HEK293 (cell line): ENCODE measurements around the gene CHST5.

Experiments used
- EGR2 ChIP-seq: fragments of 450-650 bp; formaldehyde crosslinking; IDR thresholded peaks from 2 replicates; pipeline ENCODE4 v1.5.1; 2016; ENCODE audit warnings: low read depth, missing biosample characterization, missing genetic modification characterization
- GLIS2 ChIP-seq: fragments of 450-650 bp; formaldehyde crosslinking; IDR thresholded peaks from 2 replicates; pipeline ENCODE4 v1.5.1; 2016; ENCODE audit warnings: missing biosample characterization, missing genetic modification characterization
- KLF1 ChIP-seq: fragments of 450-650 bp; formaldehyde crosslinking; IDR thresholded peaks from 2 replicates; pipeline ENCODE4 v1.5.1; 2016; ENCODE audit warnings: missing biosample characterization, missing genetic modification characterization
- KLF10 ChIP-seq: fragments of 450-650 bp; IDR thresholded peaks from 2 replicates; pipeline ENCODE4 v1.5.1; 2018; ENCODE audit warnings: missing biosample characterization, mild to moderate bottlenecking, missing genetic modification characterization
- KLF7 ChIP-seq: fragments of 450-650 bp; formaldehyde crosslinking; IDR thresholded peaks from 2 replicates; pipeline ENCODE4 v1.5.1; 2016; ENCODE audit warnings: missing biosample characterization, missing genetic modification characterization, borderline replicate concordance
- KLF9 ChIP-seq: fragments of 450-650 bp; formaldehyde crosslinking; IDR thresholded peaks from 2 replicates; pipeline ENCODE4 v1.5.1; 2016; ENCODE audit warnings: missing biosample characterization, missing genetic modification characterization, low read depth
- MYNN ChIP-seq: fragments of 450-650 bp; formaldehyde crosslinking; IDR thresholded peaks from 2 replicates; pipeline ENCODE4 v1.5.1; 2016; ENCODE audit warnings: missing biosample characterization, missing genetic modification characterization, borderline replicate concordance
- OVOL3 ChIP-seq: fragments of 450-650 bp; formaldehyde crosslinking; IDR thresholded peaks from 2 replicates; pipeline ENCODE4 v1.5.1; 2016; ENCODE audit warnings: missing biosample characterization, missing genetic modification characterization
- ZBTB48 ChIP-seq: fragments of 450-650 bp; formaldehyde crosslinking; IDR thresholded peaks from 2 replicates; pipeline ENCODE4 v1.5.1; 2016; ENCODE audit warnings: missing biosample characterization, missing genetic modification characterization
- ZBTB7A ChIP-seq: fragments of 450-650 bp; formaldehyde crosslinking; IDR thresholded peaks from 2 replicates; pipeline ENCODE4 v1.5.1; 2016; ENCODE audit warnings: low read depth, missing biosample characterization, missing genetic modification characterization
- ZBTB8A ChIP-seq: fragments of 450-650 bp; formaldehyde crosslinking; IDR thresholded peaks from 2 replicates; pipeline ENCODE4 v1.5.1; 2016; ENCODE audit warnings: missing biosample characterization, missing genetic modification characterization
- ZFHX2 ChIP-seq: fragments of 450-650 bp; formaldehyde crosslinking; conservative IDR thresholded peaks from 2 replicates; pipeline ENCODE4 v1.5.1; 2016; ENCODE audit warnings: missing biosample characterization, missing genetic modification characterization
- ZFP69B ChIP-seq: fragments of 450-650 bp; formaldehyde crosslinking; IDR thresholded peaks from 2 replicates; pipeline ENCODE4 v1.5.1; 2016; ENCODE audit warnings: missing biosample characterization, missing genetic modification characterization
- ZIC2 ChIP-seq: fragments of 450-650 bp; formaldehyde crosslinking; IDR thresholded peaks from 2 replicates; pipeline ENCODE4 v1.5.1; 2016; ENCODE audit warnings: missing biosample characterization, missing genetic modification characterization
- ZNF138 ChIP-seq: fragments of 450-650 bp; formaldehyde crosslinking; IDR thresholded peaks from 2 replicates; pipeline ENCODE4 v1.5.1; 2016; ENCODE audit warnings: missing biosample characterization, missing genetic modification characterization, borderline replicate concordance
- ZNF221 ChIP-seq: fragments of 450-650 bp; formaldehyde crosslinking; IDR thresholded peaks from 2 replicates; pipeline ENCODE4 v1.5.1; 2017; ENCODE audit warnings: missing biosample characterization, missing genetic modification characterization, borderline replicate concordance
- ZNF266 ChIP-seq: fragments of 450-650 bp; formaldehyde crosslinking; IDR thresholded peaks from 2 replicates; pipeline ENCODE4 v1.5.1; 2016; ENCODE audit warnings: missing biosample characterization, missing genetic modification characterization, low read depth
- ZNF341 ChIP-seq: fragments of 450-650 bp; formaldehyde crosslinking; IDR thresholded peaks from 2 replicates; pipeline ENCODE4; 2016; ENCODE audit warnings: low read depth, missing biosample characterization, missing genetic modification characterization
- ZNF394 ChIP-seq: fragments of 450-650 bp; formaldehyde crosslinking; IDR thresholded peaks from 2 replicates; pipeline ENCODE4 v1.5.1; 2016; ENCODE audit warnings: missing biosample characterization, missing genetic modification characterization, mild to moderate bottlenecking, moderate library complexity, borderline replicate concordance
- ZNF433 ChIP-seq: fragments of 450-650 bp; formaldehyde crosslinking; IDR thresholded peaks from 2 replicates; pipeline ENCODE4 v1.5.1; 2016; ENCODE audit warnings: missing biosample characterization, missing genetic modification characterization, low read depth
- ZNF561 ChIP-seq: fragments of 450-650 bp; IDR thresholded peaks from 2 replicates; pipeline ENCODE4 v1.5.1; 2018; ENCODE audit warnings: missing biosample characterization, missing genetic modification characterization, borderline replicate concordance
- ZNF600 ChIP-seq: fragments of 450-650 bp; formaldehyde crosslinking; IDR thresholded peaks from 2 replicates; pipeline ENCODE4 v1.5.1; 2016; ENCODE audit warnings: missing biosample characterization, missing genetic modification characterization
- ZNF664 ChIP-seq: fragments of 450-650 bp; formaldehyde crosslinking; IDR thresholded peaks from 2 replicates; pipeline ENCODE4 v1.5.1; 2016; ENCODE audit warnings: missing biosample characterization, missing genetic modification characterization
- ZNF707 ChIP-seq: fragments of 450-650 bp; formaldehyde crosslinking; IDR thresholded peaks from 2 replicates; pipeline ENCODE4 v1.5.1; 2016; ENCODE audit warnings: missing biosample characterization, missing genetic modification characterization
- ZNF777 ChIP-seq: fragments of 450-650 bp; formaldehyde crosslinking; IDR thresholded peaks from 2 replicates; pipeline ENCODE4 v1.5.1; 2017; ENCODE audit warnings: missing biosample characterization, missing genetic modification characterization, borderline replicate concordance
- ZNF792 ChIP-seq: fragments of 450-650 bp; formaldehyde crosslinking; IDR thresholded peaks from 2 replicates; pipeline ENCODE4 v1.5.1; 2016; ENCODE audit warnings: missing biosample characterization, missing genetic modification characterization
- ZXDB ChIP-seq: fragments of 450-650 bp; formaldehyde crosslinking; IDR thresholded peaks from 2 replicates; pipeline ENCODE4 v1.5.1; 2016; ENCODE audit warnings: missing biosample characterization, missing genetic modification characterization
- TF ChIP-seq, protein P1 (sequence below): fragments of 450-650 bp; formaldehyde crosslinking; IDR thresholded peaks from 2 replicates; pipeline ENCODE4 v1.5.1; 2016; ENCODE audit warnings: missing biosample characterization, missing genetic modification characterization
- TF ChIP-seq, protein P2 (sequence below): fragments of 450-650 bp; formaldehyde crosslinking; IDR thresholded peaks from 2 replicates; pipeline ENCODE4 v1.5.1; 2016; ENCODE audit warnings: missing biosample characterization, missing genetic modification characterization
- TF ChIP-seq, protein P3 (sequence below): fragments of 450-650 bp; formaldehyde crosslinking; optimal IDR thresholded peaks from 2 replicates; pipeline ENCODE3; 2016; ENCODE audit warnings: missing biosample characterization, mild to moderate bottlenecking, missing genetic modification characterization

CHST5 gene

DNA sequence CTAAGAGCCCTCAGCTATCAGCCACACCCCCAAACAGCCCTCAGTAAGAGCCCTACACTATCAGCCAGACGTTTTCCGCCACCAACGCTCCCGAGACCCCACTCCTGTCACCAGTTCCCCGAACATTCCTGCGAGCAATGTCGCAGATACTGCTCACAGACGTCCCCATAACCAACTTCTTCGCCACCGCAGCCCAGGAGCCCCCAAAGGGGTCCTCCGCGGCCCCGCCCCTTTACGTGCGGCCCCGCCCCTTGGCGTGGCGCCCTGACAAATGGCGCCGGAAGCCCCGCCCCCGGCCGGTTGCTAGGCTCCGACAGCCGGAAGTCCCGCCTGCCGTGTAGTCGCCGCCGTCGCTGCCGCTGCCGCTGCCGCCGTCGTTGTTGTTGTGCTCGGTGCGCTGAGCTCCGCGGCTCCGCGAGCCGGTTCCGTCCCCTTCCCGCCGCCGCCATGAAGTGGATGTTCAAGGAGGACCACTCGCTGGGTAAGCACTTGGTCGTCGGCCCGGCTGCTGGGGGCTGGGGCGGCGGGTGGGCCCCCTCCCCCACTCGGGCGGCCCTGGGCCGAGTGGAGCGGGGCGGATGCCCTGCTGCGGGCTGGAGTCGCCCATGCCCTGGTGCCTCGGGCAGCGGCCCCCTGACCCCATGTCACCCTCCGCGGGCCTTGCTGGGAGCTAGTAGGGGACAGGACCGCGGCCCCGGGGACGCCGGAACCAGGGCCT lies 30.3 kb upstream of the CHST5 start, which contains the start of gene GABARAPL2 (continued):
- TF ChIP-seq, protein P1, sequence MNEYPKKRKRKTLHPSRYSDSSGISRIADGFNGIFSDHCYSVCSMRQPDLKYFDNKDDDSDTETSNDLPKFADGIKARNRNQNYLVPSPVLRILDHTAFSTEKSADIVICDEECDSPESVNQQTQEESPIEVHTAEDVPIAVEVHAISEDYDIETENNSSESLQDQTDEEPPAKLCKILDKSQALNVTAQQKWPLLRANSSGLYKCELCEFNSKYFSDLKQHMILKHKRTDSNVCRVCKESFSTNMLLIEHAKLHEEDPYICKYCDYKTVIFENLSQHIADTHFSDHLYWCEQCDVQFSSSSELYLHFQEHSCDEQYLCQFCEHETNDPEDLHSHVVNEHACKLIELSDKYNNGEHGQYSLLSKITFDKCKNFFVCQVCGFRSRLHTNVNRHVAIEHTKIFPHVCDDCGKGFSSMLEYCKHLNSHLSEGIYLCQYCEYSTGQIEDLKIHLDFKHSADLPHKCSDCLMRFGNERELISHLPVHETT (tag by site-specific recombination): no peak
- TF ChIP-seq KLF10 (tag by site-specific recombination) (peak; percentile 85; the same call in 1 of the 2 replicates), ZNF341 (tag by site-specific recombination) (peak; percentile 68), OVOL3 (tag by site-specific recombination) (no peak), KLF9 (tag by site-specific recombination) (peak; percentile 100), ZNF394 (0 out of 2 replicates have a peak, but pooled peaks have one; percentile 2), ZNF777 (peak; percentile 75; the same call in 1 of the 2 replicates), GLIS2 (peak; percentile 54; the same call in 1 of the 2 replicates), EGR2 (no peak), ZBTB8A (tag by site-specific recombination) (peak; percentile 74), ZBTB48 (tag by site-specific recombination) (peak; percentile 11; the same call in 1 of the 2 replicates), ZNF266 (tag by site-specific recombination) (no peak), ZNF707 (tag by site-specific recombination) (peak; percentile 60; the same call in 1 of the 2 replicates), ZXDB (tag by site-specific recombination) (peak; percentile 64), ZNF138 (tag by site-specific recombination) (no peak), ZIC2 (tag by site-specific recombination) (peak; percentile 35; the same call in 1 of the 2 replicates), MYNN (peak; percentile 86), ZNF792 (tag by site-specific recombination) (no peak), ZFHX2 (tag by site-specific recombination) (0 out of 2 replicates have a peak, but pooled peaks have one; percentile 22), ZNF600 (tag by site-specific recombination) (peak; percentile 21; the same call in 1 of the 2 replicates), ZFP69B (peak; percentile 26; the same call in 1 of the 2 replicates), ZNF433 (no peak), ZNF221 (tag by site-specific recombination) (0 out of 2 replicates have a peak, but pooled peaks have one; percentile 20), KLF1 (tag by site-specific recombination) (peak; percentile 78), ZBTB7A (tag by site-specific recombination) (peak; percentile 78; the same call in 1 of the 2 replicates), ZNF664 (tag by site-specific recombination) (no peak), ZNF561 (0 out of 2 replicates have a peak, but pooled peaks have one; percentile 70), KLF7 (tag by site-specific recombination) (peak; percentile 61; the same call in 1 of the 2 replicates)
- TF ChIP-seq, protein P2, sequence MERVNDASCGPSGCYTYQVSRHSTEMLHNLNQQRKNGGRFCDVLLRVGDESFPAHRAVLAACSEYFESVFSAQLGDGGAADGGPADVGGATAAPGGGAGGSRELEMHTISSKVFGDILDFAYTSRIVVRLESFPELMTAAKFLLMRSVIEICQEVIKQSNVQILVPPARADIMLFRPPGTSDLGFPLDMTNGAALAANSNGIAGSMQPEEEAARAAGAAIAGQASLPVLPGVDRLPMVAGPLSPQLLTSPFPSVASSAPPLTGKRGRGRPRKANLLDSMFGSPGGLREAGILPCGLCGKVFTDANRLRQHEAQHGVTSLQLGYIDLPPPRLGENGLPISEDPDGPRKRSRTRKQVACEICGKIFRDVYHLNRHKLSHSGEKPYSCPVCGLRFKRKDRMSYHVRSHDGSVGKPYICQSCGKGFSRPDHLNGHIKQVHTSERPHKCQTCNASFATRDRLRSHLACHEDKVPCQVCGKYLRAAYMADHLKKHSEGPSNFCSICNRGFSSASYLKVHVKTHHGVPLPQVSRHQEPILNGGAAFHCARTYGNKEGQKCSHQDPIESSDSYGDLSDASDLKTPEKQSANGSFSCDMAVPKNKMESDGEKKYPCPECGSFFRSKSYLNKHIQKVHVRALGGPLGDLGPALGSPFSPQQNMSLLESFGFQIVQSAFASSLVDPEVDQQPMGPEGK: peak; percentile 93; the same call in 1 of the 2 replicates
- TF ChIP-seq, protein P3, sequence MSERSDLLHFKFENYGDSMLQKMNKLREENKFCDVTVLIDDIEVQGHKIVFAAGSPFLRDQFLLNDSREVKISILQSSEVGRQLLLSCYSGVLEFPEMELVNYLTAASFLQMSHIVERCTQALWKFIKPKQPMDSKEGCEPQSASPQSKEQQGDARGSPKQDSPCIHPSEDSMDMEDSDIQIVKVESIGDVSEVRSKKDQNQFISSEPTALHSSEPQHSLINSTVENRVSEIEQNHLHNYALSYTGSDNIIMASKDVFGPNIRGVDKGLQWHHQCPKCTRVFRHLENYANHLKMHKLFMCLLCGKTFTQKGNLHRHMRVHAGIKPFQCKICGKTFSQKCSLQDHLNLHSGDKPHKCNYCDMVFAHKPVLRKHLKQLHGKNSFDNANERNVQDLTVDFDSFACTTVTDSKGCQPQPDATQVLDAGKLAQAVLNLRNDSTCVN (tag by site-specific recombination): peak; percentile 45
